ENCODE data around the gene PEX1. TPM values are rescaled to one million over a fixed set of nuclear protein-coding genes. Genes with fewer than 3 reads are reported as not detected.

Gene PEX1
- total and polyA plus RNA-seq, 2 donors (not counting 3 experiments of a cell fraction or from before 2014, with no cell fraction given) = 8.4 to 11.7 TPM

DNA sequence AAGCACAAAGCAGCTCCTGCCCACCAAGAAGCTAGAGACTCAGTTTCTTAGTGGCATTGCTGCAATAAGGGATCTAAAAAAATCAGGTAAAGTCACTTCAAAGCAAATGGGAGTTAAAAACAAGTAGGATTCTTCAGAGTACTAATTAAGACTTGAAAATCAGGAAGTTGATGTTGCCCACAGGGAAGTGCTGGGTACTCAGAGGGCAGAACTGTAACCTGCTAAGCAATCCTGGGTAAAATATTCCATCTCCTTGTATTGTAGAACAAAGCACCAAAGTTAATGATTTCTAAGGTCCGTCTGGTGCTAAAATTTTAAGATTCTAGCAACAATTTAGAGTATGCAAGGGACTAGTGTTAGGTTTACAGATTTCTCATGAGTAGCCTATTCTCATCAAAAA lies 8.3 kb downstream of the PEX1 start:
- dilution Hi-C loops (cut with MboI; ENCODE audit: extremely low pct_ligation_motif_present, low sequenced_read_pairs) (no loop called here), intact Hi-C loops (cut with micrococcal nuclease) (no loop called here)
- no TSS peak for BruUV-seq (replicated peaks)
- H3K36me3 ChIP-seq (ENCODE audit: control insufficient read depth in 2 of 2, extremely low read depth in 1 of 2, insufficient read depth in 2 of 2, low read length in 2 of 2) = peaks cover 0 to 2% of the 10 kb centered on the region in 2 experiments
- no peaks in the 10 kb centered on the region for H4K20me1 ChIP-seq (replicated peaks; ENCODE audit: control insufficient read depth, extremely low read depth, insufficient read depth, low read length)
- TF ChIP-seq, protein P1, sequence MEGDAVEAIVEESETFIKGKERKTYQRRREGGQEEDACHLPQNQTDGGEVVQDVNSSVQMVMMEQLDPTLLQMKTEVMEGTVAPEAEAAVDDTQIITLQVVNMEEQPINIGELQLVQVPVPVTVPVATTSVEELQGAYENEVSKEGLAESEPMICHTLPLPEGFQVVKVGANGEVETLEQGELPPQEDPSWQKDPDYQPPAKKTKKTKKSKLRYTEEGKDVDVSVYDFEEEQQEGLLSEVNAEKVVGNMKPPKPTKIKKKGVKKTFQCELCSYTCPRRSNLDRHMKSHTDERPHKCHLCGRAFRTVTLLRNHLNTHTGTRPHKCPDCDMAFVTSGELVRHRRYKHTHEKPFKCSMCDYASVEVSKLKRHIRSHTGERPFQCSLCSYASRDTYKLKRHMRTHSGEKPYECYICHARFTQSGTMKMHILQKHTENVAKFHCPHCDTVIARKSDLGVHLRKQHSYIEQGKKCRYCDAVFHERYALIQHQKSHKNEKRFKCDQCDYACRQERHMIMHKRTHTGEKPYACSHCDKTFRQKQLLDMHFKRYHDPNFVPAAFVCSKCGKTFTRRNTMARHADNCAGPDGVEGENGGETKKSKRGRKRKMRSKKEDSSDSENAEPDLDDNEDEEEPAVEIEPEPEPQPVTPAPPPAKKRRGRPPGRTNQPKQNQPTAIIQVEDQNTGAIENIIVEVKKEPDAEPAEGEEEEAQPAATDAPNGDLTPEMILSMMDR (IDR thresholded peaks at IDR 0.05; ENCODE audit: extremely low read depth in 1 of 2, insufficient read depth in 1 of 2, low read depth in 1 of 2, low read length in 2 of 2) = no peak
- TF ChIP-seq POLR2AphosphoS5 (IDR thresholded peaks at IDR 0.05; ENCODE audit: insufficient read depth, low read depth, low read length) = no peak
- no peak for TF ChIP-seq POLR2A (IDR thresholded peaks at IDR 0.05; ENCODE audit: low read depth, low read length)
- no peak for TF ChIP-seq EZH2 (IDR thresholded peaks at IDR 0.05; ENCODE audit: borderline replicate concordance, low read depth, low read length, severe bottlenecking)
- TF ChIP-seq MYC (IDR thresholded peaks at IDR 0.05; ENCODE audit: low read depth, low read length) = no peak
- no peak for TF ChIP-seq GATA2 (IDR thresholded peaks at IDR 0.05; ENCODE audit: insufficient read depth, insufficient read length, low read depth, low read length)
- no peak for TF ChIP-seq JUN (IDR thresholded peaks at IDR 0.05; ENCODE audit: borderline replicate concordance, insufficient read depth, insufficient read length, low read depth)
- no peak for TF ChIP-seq FOS (IDR thresholded peaks at IDR 0.05; ENCODE audit: borderline replicate concordance, insufficient read depth, low read length)
- TF ChIP-seq MAX (IDR thresholded peaks at IDR 0.05; ENCODE audit: insufficient read depth, insufficient read length) = no peak
- H3K27ac ChIP-seq (ENCODE audit: insufficient read depth, low read depth, low read length) = no peak overlapping the region
- H3K27me3 ChIP-seq (ENCODE audit: control insufficient read depth in 2 of 2, insufficient read depth in 2 of 2, low read length in 2 of 2) = no peaks in the 10 kb centered on the region
- no peaks in the 10 kb centered on the region for H3K79me2 ChIP-seq (ENCODE audit: control insufficient read depth, insufficient read depth, low read length)
- H3K9me1 ChIP-seq (replicated peaks; ENCODE audit: control insufficient read depth, extremely low read depth, insufficient read depth, low read length) = no peaks in the 10 kb centered on the region
- no peak overlapping the region for H2AFZ ChIP-seq (ENCODE audit: low read depth, low read length)
- no peak overlapping the region for H3K9ac ChIP-seq (replicated peaks; ENCODE audit: extremely low read depth, insufficient read depth, low read length)
- CTCF ChIA-PET = no interaction called here
- H3K4me2 ChIP-seq (ENCODE audit: insufficient read depth, low read length) = no peak overlapping the region
- no peaks in the 10 kb centered on the region for H3K4me1 ChIP-seq (ENCODE audit: control insufficient read depth, extremely low read depth, insufficient read depth, low read length)
- H3K9me3 ChIP-seq (replicated peaks; ENCODE audit: control insufficient read depth, insufficient read depth, low read length) = no peaks in the 10 kb centered on the region
- H3K4me3 ChIP-seq (replicated peaks in 1 of 3; ENCODE audit: insufficient read depth in 1 of 3, low read depth in 1 of 3, low read length in 3 of 3) = no peak overlapping the region
- FAIRE-seq (no peak), DNase-seq (ENCODE audit: low read depth, low spot score) (no peak)
- POLR2A ChIA-PET = no interaction called here
